Uterus (tissue), 4 donors: ENCODE results near the gene CARS1. TPM values are rescaled to one million over a fixed set of nuclear protein-coding genes. Genes with fewer than 3 reads are reported as not detected.

Experiments used
- DNase-seq, 2 donors: peaks; one replicate each; pipeline ENCODE4 v3.0.0-alpha.2; 2019 to 2020
- H3K27ac ChIP-seq, 2 donors: fragments of 200-600 bp; sonication (generic); 1 replicate in 1 of 2; 2 replicates in 1 of 2; pipeline ENCODE4 v1.5.1; 2016 to 2018
- H3K27me3 ChIP-seq, 2 donors: fragments of 200-600 bp; sonication (generic); one replicate each; pipeline ENCODE4 v1.5.1; 2018 to 2019; ENCODE audit warnings: control low read depth in 1 of 2
- H3K36me3 ChIP-seq, 2 donors: fragments of 200-600 bp; sonication (generic); one replicate each; pipeline ENCODE4 v1.5.1; 2019; ENCODE audit warnings: control low read depth in 1 of 2
- H3K4me1 ChIP-seq, 2 donors: fragments of 200-600 bp; sonication (generic); one replicate each; pipeline ENCODE4 v1.5.1; 2018 to 2019; ENCODE audit warnings: control low read depth in 1 of 2
- H3K4me3 ChIP-seq, 2 donors: fragments of 200-600 bp; sonication (generic); 1 replicate in 1 of 2; 2 replicates in 1 of 2; pipeline ENCODE4 v1.5.1; 2018 to 2019; ENCODE audit warnings: mild to moderate bottlenecking in 1 of 2
- H3K9me3 ChIP-seq, 2 donors: fragments of 200-600 bp; sonication (generic); one replicate each; pipeline ENCODE4 v1.5.1; 2019; ENCODE audit warnings: control low read depth in 1 of 2
- POLR2A ChIP-seq, 2 donors: fragments of 450-650 bp; IDR thresholded peaks; one replicate each; pipeline ENCODE4 v1.6.1; 2016; ENCODE audit warnings: antibody characterized with exemption in 2 of 2, mild to moderate bottlenecking in 1 of 2, moderate library complexity in 1 of 2
- intact Hi-C: fragments of 100-400 bp; cut with DNase I; formaldehyde crosslinking; loops from one replicate; pipeline ENCODE4 v1.15.1; 2023; ENCODE audit warnings: low total_unique reads
- total RNA-seq, 4 donors: library from RNA; depleted of rRNA in 3 of 4; stranded (reverse); fragments of >200 nt in 3 of 4; gene quantifications; one replicate each; pipeline versions ENCODE4 v1.1.0 to v1.2.4, GENCODE V29; 2014 to 2023
- TF ChIP-seq, protein P1 (sequence below), 4 experiments: fragments of 200-600 bp in 2 of 4; fragments of 450-650 bp in 2 of 4; sonication (generic) in 2 of 4; IDR thresholded peaks; one replicate each; pipeline ENCODE4 v1.5.1; 2016 to 2019; ENCODE audit warnings: antibody characterized with exemption in 4 of 4, mild to moderate bottlenecking in 2 of 4, moderate library complexity in 1 of 4
- donor health status: DM: yes; HTN: yes; CAD: no.

Gene CARS1
- total RNA-seq, 4 donors from 2014 or later: 13.2 to 39.5 (median 27.4) TPM

DNA sequence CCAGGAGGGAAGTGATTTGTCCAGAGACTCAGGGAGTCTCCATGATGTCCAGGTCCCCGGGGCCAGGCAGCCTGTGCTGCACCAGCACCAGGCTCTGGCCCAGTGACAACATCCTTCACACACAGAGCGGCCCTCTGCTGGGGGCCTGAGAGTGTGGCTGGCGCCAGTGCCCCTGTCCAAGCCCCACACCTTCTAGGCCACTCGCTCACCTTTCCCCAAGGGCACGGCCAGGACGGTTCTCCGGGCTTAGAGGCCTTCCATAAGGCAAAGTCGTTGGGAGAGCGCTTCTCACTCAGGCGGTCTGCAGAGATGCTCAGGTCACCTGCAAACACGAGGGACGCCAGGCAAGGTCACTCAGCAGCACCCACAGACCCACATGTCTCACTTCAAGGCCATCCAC, 37.2 kb downstream of the CARS1 start:
- TF ChIP-seq, protein P1, sequence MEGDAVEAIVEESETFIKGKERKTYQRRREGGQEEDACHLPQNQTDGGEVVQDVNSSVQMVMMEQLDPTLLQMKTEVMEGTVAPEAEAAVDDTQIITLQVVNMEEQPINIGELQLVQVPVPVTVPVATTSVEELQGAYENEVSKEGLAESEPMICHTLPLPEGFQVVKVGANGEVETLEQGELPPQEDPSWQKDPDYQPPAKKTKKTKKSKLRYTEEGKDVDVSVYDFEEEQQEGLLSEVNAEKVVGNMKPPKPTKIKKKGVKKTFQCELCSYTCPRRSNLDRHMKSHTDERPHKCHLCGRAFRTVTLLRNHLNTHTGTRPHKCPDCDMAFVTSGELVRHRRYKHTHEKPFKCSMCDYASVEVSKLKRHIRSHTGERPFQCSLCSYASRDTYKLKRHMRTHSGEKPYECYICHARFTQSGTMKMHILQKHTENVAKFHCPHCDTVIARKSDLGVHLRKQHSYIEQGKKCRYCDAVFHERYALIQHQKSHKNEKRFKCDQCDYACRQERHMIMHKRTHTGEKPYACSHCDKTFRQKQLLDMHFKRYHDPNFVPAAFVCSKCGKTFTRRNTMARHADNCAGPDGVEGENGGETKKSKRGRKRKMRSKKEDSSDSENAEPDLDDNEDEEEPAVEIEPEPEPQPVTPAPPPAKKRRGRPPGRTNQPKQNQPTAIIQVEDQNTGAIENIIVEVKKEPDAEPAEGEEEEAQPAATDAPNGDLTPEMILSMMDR (IDR thresholded peaks at IDR 0.05): no peak
- no peaks in the 10 kb centered on the region for H3K4me1 ChIP-seq
- DNase-seq: no peak
- no peak overlapping the region for H3K27ac ChIP-seq
- H3K4me3 ChIP-seq: no peak overlapping the region
- no peaks in the 10 kb centered on the region for H3K27me3 ChIP-seq
- H3K36me3 ChIP-seq: no peaks in the 10 kb centered on the region
- H3K9me3 ChIP-seq: no peaks in the 10 kb centered on the region
- intact Hi-C loops: no loop called here

DNA sequence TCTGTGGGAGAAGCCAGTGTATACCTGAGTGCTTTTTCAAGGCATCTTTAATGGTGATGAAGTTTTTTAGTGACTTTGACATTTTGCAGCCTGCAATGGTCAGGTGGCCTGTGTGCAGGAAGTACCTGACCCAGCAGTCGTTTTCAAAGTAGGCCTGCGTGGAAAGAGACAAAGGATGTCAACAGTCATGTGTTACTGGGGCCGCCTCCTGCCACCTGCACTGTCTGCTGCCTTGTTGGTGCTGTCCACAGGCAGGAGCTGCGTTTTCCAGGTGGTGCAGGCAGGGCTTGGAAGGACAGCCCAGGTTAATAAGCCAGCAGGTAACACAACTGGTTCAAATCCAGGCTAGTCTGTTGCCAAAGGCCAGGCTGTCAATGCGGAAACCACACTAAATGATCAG, 38.6 kb downstream of the CARS1 start:
- H3K27ac ChIP-seq: no peak overlapping the region
- no peaks in the 10 kb centered on the region for H3K4me1 ChIP-seq
- no peak overlapping the region for H3K4me3 ChIP-seq
- no peaks in the 10 kb centered on the region for H3K36me3 ChIP-seq
- no peaks in the 10 kb centered on the region for H3K27me3 ChIP-seq
- no peaks in the 10 kb centered on the region for H3K9me3 ChIP-seq
- intact Hi-C loops: no loop called here
- DNase-seq: no peak
- TF ChIP-seq POLR2A (IDR thresholded peaks at IDR 0.05): no peak
- TF ChIP-seq, protein P1 (IDR thresholded peaks at IDR 0.05): no peak

DNA sequence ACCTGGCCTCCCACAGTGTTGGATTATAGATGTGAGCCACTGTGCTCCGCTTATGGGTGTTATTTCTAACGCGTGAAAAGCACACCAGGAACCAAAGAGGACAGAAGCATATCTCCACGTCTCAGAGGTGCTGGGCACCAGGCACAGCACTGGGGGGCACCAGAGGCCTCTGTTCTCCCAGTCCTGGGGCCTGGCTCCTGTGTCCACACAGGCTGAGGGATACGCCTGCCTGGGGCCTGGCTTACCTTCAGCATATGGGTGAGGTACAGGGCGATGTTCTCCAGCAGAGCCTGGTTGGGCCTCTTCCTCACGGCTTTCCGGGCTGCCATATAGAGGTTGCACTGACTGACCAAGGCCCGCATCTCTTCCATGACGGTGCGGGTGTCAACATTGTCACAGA, 40.4 kb downstream of the CARS1 start:
- intact Hi-C loops: no loop called here
- no peak overlapping the region for H3K4me3 ChIP-seq
- no peak overlapping the region for H3K27ac ChIP-seq
- no peaks in the 10 kb centered on the region for H3K9me3 ChIP-seq
- no peak for DNase-seq
- no peaks in the 10 kb centered on the region for H3K4me1 ChIP-seq
- no peak for TF ChIP-seq POLR2A (IDR thresholded peaks at IDR 0.05)
- TF ChIP-seq, protein P1 (IDR thresholded peaks at IDR 0.05): no peak
- no peaks in the 10 kb centered on the region for H3K27me3 ChIP-seq
- H3K36me3 ChIP-seq: no peaks in the 10 kb centered on the region

DNA sequence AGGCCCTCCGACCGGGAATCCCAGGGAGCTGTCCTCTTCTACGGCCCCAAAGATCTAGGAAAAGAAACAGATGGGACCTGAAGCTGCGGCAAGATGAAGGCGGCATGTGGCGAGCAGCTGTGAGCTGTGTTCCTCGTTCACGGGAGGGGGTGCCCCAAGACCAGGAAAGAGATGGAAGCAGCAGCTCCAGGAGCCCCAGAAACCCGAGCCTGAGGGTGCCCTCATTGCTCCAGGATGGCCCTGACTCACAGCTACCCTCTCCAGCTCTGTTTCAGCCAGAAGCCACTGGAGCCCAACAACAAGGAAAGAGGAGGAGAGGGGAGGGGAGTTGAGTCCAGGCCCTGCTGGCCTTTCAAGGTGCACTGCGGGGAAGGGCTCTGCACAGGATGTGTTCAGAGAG, 41.4 kb downstream of the CARS1 start:
- Histone ChIP-seq H3K4me1 (no peaks in the 10 kb centered on the region), H3K9me3 (no peaks in the 10 kb centered on the region), H3K36me3 (no peaks in the 10 kb centered on the region), H3K4me3 (no peak overlapping the region), H3K27me3 (no peaks in the 10 kb centered on the region), H3K27ac (no peak overlapping the region)
- no peak for DNase-seq
- intact Hi-C loops: no loop called here
- TF ChIP-seq POLR2A (IDR thresholded peaks at IDR 0.05): no peak
- TF ChIP-seq, protein P1 (IDR thresholded peaks at IDR 0.05): no peak

DNA sequence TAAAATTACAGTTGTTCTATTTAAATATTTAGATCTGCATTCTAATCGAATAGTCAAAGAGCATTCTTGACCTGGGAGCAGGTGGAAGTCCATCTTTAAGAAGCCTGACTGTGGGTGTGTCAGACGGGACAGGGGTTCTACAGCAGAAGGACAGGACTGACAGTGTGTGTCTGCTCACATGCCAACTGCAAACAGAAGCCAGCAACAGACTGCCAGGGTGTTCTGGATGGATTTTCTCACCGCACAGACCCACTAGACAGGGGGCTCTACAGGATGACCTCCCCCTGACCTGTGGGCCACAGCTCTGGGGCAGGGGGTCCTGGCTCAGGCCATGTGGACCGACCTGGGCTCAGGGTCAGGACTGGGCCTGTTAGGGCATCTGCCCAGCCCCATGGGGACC, 42.3 kb downstream of the CARS1 start:
- Histone ChIP-seq H3K36me3 (no peaks in the 10 kb centered on the region), H3K27me3 (no peaks in the 10 kb centered on the region), H3K4me1 (no peaks in the 10 kb centered on the region), H3K27ac (no peak overlapping the region), H3K9me3 (no peaks in the 10 kb centered on the region), H3K4me3 (no peak overlapping the region)
- no peak for DNase-seq
- intact Hi-C loops: no loop called here
- TF ChIP-seq, protein P1 (IDR thresholded peaks at IDR 0.05): no peak
- TF ChIP-seq POLR2A (IDR thresholded peaks at IDR 0.05): no peak
